ENCODE results near the gene CNTNAP2.

GRCh38 chr7:146982482-146982881 lies 865.9 kb downstream of the CNTNAP2 start:
- no peak for TF ChIP-seq POLR2A (IDR thresholded peaks at IDR 0.05)
- TF ChIP-seq CTCF (IDR thresholded peaks at IDR 0.05), result no peak
